Subcutaneous abdominal adipose tissue (tissue), 5 donors: Measurements from ENCODE around the gene CYP20A1.
"Not testable (repeated sequence)": the region's sequence is repeated elsewhere in the genome, so short reads cannot be mapped to it uniquely, and the experiment has no call there.

ENCODE experiments used
- H3K27ac ChIP-seq: one replicate; pipeline ENCODE4 v1.7.0; 2013; ENCODE audit warnings: low read depth, mild to moderate bottlenecking, inconsistent platforms, low read length, moderate library complexity
- H3K27me3 ChIP-seq, 5 donors: one replicate each; pipeline ENCODE4 v1.7.0; 2013; ENCODE audit warnings: low read length in 5 of 5, inconsistent platforms in 1 of 5; ENCODE audit not compliant: control insufficient read depth in 5 of 5, insufficient read depth in 4 of 5
- H3K36me3 ChIP-seq, 5 donors: one replicate each; pipeline ENCODE4 v1.7.0; 2013; ENCODE audit warnings: low read length in 5 of 5; ENCODE audit not compliant: control insufficient read depth in 5 of 5, insufficient read depth in 5 of 5
- H3K4me1 ChIP-seq, 5 donors: one replicate each; pipeline ENCODE4 v1.7.0; 2013; ENCODE audit warnings: low read length in 5 of 5, mild to moderate bottlenecking in 3 of 5, moderate library complexity in 1 of 5; ENCODE audit not compliant: control insufficient read depth in 5 of 5, insufficient read depth in 5 of 5
- H3K4me3 ChIP-seq, 5 donors: one replicate each; pipeline ENCODE4 v1.7.0; 2013; ENCODE audit warnings: low read length in 5 of 5, low read depth in 1 of 5
- H3K9ac ChIP-seq, 5 donors: one replicate each; pipeline ENCODE4 v1.7.0; 2013; ENCODE audit warnings: low read length in 5 of 5, mild to moderate bottlenecking in 4 of 5, moderate library complexity in 3 of 5
- H3K9me3 ChIP-seq, 5 donors: one replicate each; pipeline ENCODE4 v1.7.0; 2013; ENCODE audit warnings: low read length in 5 of 5; ENCODE audit not compliant: control insufficient read depth in 5 of 5
- donor health status: healthy.
- donor health status: healthy.
- donor health status: healthy.
- donor health status: healthy.
- donor health status: healthy.

CYP20A1 gene

GRCh38 chr2:203238704-203239526, at the start of gene CYP20A1:
CYP20A1 (plus strand) TSS chr2:203239018; CDS start chr2:203239063, 45 bp downstream.
- peaks cover 0 to 12% (median 4%) of the 10 kb centered on the region in 5 donors for H3K36me3 ChIP-seq
- no peaks in the 10 kb centered on the region for H3K27me3 ChIP-seq
- H3K9ac ChIP-seq: peak within 1 kb of the TSS; percentile 81 to 96 (median 90)
- peak within 1 kb of the TSS; percentile 81 to 96 (median 92) for H3K4me3 ChIP-seq
- peak within 1 kb of the TSS; percentile 95 for H3K27ac ChIP-seq
- H3K9me3 ChIP-seq: no peaks in the 10 kb centered on the region
- peaks cover 4 to 30% (median 28%) of the 10 kb centered on the region in 5 donors for H3K4me1 ChIP-seq

- not testable (repeated sequence) for H3K9me3 ChIP-seq, H3K27me3 ChIP-seq, H3K9ac ChIP-seq, H3K4me1 ChIP-seq, H3K4me3 ChIP-seq, H3K27ac ChIP-seq
- H3K36me3 ChIP-seq: peaks cover 25 to 44% (median 38%) of the 10 kb centered on the region in 5 donors
These were observed 48.3 kb upstream of the CYP20A1 start for GRCh38 chr2:203190547-203190946.

- H3K27me3 ChIP-seq, H3K4me3 ChIP-seq, H3K9ac ChIP-seq, H3K4me1 ChIP-seq, H3K27ac ChIP-seq, H3K9me3 ChIP-seq: not testable (repeated sequence)
- peaks cover 25 to 44% (median 35%) of the 10 kb centered on the region in 5 donors for H3K36me3 ChIP-seq
These were observed 47.8 kb upstream of the CYP20A1 start for GRCh38 chr2:203191026-203191425.

- H3K9ac ChIP-seq: no peak overlapping the region
- H3K27me3 ChIP-seq: no peaks in the 10 kb centered on the region
- H3K4me3 ChIP-seq: no peak overlapping the region
- H3K9me3 ChIP-seq: no peaks in the 10 kb centered on the region
- H3K36me3 ChIP-seq: peaks cover 23 to 46% (median 40%) of the 10 kb centered on the region in 5 donors
- no peak overlapping the region for H3K27ac ChIP-seq
- H3K4me1 ChIP-seq: no peaks in the 10 kb centered on the region
These were observed 46.9 kb upstream of the CYP20A1 start for GRCh38 chr2:203191961-203192360.

GRCh38 chr2:203195331-203196036, 43.3 kb upstream of the CYP20A1 start:
- no peak overlapping the region for H3K9ac ChIP-seq
- H3K27me3 ChIP-seq: no peaks in the 10 kb centered on the region
- H3K4me1 ChIP-seq: no peaks in the 10 kb centered on the region
- H3K27ac ChIP-seq: no peak overlapping the region
- H3K4me3 ChIP-seq: no peak overlapping the region
- H3K36me3 ChIP-seq: peaks cover 25 to 50% (median 37%) of the 10 kb centered on the region in 5 donors
- H3K9me3 ChIP-seq: no peaks in the 10 kb centered on the region

- no peak overlapping the region for H3K27ac ChIP-seq
- no peaks in the 10 kb centered on the region for H3K27me3 ChIP-seq
- H3K4me3 ChIP-seq: no peak overlapping the region
- H3K9ac ChIP-seq: no peak overlapping the region
- H3K4me1 ChIP-seq: no peaks in the 10 kb centered on the region
- H3K9me3 ChIP-seq: no peaks in the 10 kb centered on the region
- peaks cover 23 to 55% (median 40%) of the 10 kb centered on the region in 5 donors for H3K36me3 ChIP-seq
These were observed 38.0 kb upstream of the CYP20A1 start for GRCh38 chr2:203200866-203201265.

GRCh38 chr2:203201426-203201825, 37.4 kb upstream of the CYP20A1 start:
- Histone ChIP-seq H3K27me3 (no peaks in the 10 kb centered on the region), H3K4me3 (no peak overlapping the region), H3K9me3 (no peaks in the 10 kb centered on the region), H3K36me3 (peaks cover 23 to 55% (median 35%) of the 10 kb centered on the region in 5 donors), H3K4me1 (no peaks in the 10 kb centered on the region), H3K9ac (no peak overlapping the region), H3K27ac (no peak overlapping the region)

GRCh38 chr2:203209538-203209937, 29.3 kb upstream of the CYP20A1 start:
- Histone ChIP-seq H3K9me3 (no peaks in the 10 kb centered on the region), H3K27me3 (no peaks in the 10 kb centered on the region), H3K36me3 (peaks cover 22 to 38% (median 26%) of the 10 kb centered on the region in 5 donors), H3K4me1 (peaks cover 0 to 7% (median 0%) of the 10 kb centered on the region in 5 donors), H3K4me3 (no peak overlapping the region), H3K27ac (no peak overlapping the region), H3K9ac (no peak overlapping the region)

- Histone ChIP-seq H3K27me3 (no peaks in the 10 kb centered on the region), H3K9me3 (no peaks in the 10 kb centered on the region), H3K9ac (no peak overlapping the region), H3K4me3 (no peak overlapping the region), H3K27ac (no peak overlapping the region), H3K36me3 (peaks cover 0 to 6% (median 4%) of the 10 kb centered on the region in 5 donors), H3K4me1 (no peaks in the 10 kb centered on the region)
These were observed 13.3 kb upstream of the CYP20A1 start for GRCh38 chr2:203225423-203226039.

GRCh38 chr2:203229674-203230073, 9.1 kb upstream of the CYP20A1 start:
- H3K27me3 ChIP-seq, H3K36me3 ChIP-seq, H3K27ac ChIP-seq, H3K9me3 ChIP-seq, H3K4me3 ChIP-seq, H3K9ac ChIP-seq, H3K4me1 ChIP-seq: not testable (repeated sequence)
